HG03558 (cell line): Measurements from ENCODE around the gene KIAA1755.

ENCODE experiments used
- ATAC-seq: cut with Tn5 transposase; IDR thresholded peaks from one replicate; pipeline ENCODE4 v1.9.1; 2021; ENCODE audit warnings: moderate number of reproducible peaks; ENCODE audit not compliant: unreplicated experiment; ENCODE audit errors: extremely low read depth

KIAA1755 gene

GRCh38 chr20:38246357-38247165 lies 14.0 kb downstream of the KIAA1755 start:
- no peak for ATAC-seq

GRCh38 chr20:38245753-38246152 lies 14.8 kb downstream of the KIAA1755 start:
- no peak for ATAC-seq

- no peak for ATAC-seq
Observed at GRCh38 chr20:38243709-38244020, 16.9 kb downstream of the KIAA1755 start.

GRCh38 chr20:38242848-38243708 lies 17.5 kb downstream of the KIAA1755 start:
- ATAC-seq: no peak

DNA sequence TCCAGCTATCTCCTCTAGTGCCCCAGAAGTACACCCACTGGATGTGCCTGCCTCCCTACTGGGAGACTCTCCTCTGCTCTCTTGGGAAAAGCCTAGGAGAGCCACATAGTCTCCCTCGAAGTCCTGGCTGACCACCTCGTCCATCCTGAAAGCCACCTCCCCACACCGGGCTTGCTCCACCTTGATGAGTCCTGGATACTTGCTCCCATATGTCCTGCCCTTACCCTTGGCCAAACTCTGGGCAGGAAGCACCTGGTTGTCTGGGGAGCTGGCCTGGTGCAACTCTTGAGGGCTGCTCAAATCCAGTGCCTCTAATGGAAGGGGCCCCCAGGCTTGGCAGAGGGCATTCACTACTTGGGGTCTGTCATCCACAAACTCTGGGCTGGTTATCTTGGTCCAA lies 19.3 kb downstream of the KIAA1755 start:
- ATAC-seq: no peak

DNA sequence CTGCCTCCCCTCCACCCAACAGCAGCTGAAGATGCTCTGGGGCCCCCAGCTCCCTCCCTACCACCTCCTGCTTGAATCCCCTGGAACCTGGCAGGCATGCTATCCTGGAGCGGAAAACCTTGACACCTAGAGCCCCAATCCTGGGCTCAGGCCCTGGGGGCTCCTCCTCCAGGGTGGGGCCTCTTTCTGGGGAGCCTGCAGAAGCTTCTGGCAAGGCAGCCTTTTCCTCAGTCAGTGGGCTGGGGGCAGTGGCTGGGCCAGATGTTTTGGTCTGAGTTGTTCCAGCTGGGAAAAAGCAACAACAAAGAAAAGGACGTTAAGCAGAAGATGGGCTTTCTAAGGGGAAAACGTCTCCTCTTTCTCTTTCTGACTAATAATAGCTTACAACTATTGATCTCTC lies 21.1 kb downstream of the KIAA1755 start:
- no peak for ATAC-seq

GRCh38 chr20:38238829-38239228 lies 21.7 kb downstream of the KIAA1755 start:
- ATAC-seq: no peak

DNA sequence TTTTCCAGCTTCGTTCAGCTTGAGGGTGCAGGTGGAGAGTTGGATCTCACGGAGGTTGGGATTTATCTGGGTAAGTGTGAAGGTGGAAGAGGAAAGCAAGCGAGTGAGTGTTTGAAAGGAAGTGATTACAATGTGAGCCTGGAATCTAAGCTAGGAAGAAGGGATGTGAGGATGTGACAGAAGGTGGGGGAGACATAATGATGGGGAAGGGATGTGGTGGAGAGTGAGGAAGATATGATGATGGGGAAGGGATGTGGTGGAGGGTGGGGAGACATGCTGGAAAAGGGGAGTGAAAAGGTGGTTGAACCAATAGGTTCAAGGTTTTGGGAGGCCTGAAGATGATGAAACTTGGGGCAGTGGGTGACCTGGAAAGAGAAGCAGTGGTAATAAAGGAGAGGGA lies 23.2 kb downstream of the KIAA1755 start:
- ATAC-seq: no peak

GRCh38 chr20:38231531-38232121 lies 28.9 kb downstream of the KIAA1755 start:
- ATAC-seq: no peak

DNA sequence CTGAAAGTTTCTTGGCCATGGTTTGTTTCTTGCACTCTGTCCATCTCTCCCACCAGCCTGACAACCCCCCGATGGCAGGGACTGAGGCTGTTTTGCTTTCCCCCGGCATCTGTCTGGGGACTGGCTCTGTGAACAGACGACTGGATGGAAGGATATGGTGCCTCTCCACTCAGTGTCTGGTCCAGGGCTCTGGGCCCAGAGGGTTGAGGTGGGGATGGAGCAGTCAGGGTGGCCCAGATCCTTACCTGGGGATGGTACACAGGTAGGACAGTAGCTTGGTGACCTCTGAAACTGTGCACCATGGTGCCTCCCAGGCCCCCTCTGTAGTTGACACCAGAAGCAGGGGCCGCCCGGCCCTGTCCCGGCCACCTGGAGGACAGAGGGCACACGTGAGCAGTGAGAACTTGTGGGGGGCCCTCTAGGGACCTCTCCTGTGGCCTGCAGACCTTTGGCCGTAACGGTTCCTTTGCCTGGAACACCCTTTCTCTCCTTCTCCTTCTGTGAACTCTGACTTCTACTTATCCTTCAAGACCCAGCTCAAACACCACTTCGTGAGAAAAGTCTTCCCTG lies 29.5 kb downstream of the KIAA1755 start:
- no peak for ATAC-seq

DNA sequence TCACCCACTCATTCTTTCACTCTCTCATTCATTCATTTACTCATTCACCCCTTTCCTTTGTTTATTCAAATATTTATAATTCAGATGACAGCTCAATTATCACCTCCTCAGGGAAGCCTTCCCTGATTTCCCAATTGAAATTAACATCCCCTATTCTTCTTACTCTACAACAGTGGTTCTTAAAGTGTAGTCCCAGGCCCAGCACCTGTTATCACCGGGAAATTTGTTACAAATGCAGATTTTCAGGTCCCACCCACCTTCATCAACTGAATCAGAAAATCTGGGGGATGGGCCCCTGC lies 30.3 kb downstream of the KIAA1755 start:
- no peak for ATAC-seq

DNA sequence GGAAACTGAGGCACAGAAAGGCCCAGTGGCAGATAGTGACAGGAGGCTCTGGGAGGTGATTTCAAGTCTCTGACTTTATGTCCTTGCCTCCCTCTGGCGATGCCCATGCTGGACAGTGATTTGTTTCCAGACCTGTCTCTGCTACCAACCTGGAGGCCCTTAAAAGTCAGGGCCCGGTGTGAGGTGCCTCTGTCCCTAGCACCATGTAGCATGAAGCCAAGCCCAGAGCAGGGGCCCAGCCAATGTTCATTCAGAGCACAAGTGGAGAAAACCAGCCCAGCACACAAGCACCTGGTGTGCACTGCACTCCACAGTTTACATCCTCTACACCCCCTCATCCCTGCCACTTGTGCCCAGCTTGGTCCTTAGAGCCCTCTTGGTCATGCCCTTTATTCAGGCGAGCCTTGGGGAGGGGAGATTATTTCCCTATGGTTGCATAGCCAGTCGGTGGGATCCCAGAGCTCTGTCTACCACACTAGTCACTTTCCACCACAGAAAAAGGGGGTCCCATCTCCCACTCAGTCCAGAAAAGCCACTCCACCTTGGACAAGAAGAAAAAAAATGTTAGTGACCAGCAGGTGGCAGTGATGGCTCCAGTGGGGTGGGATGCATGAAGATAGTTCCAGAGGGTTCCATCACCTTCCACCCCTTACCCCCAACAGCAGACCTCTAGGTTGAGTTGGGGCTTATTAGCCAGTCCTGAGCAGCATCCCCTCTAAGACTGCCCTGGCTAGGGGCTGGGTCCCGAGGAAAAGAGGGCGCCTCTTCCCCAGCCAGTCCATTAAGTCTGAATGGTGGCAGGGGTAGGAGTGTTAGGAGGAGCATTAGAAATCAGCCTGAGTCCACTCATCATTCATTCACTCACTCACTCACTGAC lies 30.9 kb downstream of the KIAA1755 start:
- ATAC-seq: no peak

DNA sequence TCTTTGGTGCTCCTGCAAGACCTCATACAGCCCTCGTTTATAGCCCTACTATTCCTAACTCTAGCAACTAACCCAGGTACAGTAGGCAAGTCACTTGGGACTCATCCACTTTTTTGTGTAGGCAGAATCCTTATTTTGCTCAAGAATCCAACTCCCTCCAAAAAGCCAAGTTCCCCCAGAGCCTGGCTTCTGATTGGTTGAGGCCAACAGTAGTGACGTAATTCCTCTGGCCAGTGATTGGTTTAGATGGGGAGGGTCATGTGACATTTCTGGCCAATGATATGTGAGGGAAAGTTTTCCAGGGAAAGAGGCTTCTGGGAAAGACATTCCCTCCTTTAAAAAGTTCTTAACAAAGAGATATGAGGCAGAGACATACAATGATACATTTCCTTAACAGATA lies 32.1 kb downstream of the KIAA1755 start:
- ATAC-seq: no peak

DNA sequence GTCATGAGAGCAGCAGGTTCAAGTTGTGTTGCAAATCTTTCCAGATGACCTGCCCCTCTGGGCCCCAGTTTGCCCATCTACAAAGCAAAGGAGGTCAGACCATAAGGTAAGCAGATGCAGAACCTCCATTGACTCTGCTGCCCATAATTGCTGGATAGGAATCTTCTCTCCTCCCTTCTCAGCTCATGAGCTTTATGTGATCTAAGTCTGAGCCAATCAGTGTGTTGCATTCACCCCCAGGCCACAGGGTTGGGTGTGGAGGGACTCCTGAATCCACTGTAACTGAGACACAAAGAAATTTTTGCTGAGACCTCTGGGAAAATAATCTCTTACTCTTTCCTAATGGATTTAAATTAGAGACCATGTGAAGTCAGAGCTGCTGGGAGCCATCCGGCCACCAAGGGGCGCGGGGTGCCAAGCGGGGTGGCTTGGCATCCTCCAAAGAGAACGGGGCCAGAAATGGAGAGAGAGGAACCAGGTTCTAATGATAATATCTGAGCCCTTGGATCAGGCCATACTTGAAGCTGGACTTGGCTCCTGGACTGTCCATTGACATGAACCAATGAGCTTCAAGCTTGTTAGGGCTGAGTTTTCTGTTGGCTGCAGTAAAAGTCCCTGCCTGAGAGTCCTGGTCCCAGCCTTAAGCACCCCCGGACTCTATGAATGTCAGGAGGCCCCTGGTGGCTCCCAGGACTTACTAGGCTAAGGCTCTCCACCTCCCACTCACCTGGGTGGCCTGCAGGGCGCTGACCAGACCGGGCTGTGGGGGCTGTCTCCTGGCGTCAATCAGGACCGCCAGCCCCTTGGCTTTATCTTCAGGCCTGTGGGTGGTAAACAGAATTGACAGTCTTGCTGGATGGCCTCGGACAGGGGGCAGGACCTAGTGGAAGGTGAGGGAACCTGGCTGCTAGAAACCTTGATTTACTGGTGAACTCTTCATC lies 32.8 kb downstream of the KIAA1755 start:
- no peak for ATAC-seq

- no peak for ATAC-seq
Observed at GRCh38 chr20:38226553-38226952, 34.0 kb downstream of the KIAA1755 start.

DNA sequence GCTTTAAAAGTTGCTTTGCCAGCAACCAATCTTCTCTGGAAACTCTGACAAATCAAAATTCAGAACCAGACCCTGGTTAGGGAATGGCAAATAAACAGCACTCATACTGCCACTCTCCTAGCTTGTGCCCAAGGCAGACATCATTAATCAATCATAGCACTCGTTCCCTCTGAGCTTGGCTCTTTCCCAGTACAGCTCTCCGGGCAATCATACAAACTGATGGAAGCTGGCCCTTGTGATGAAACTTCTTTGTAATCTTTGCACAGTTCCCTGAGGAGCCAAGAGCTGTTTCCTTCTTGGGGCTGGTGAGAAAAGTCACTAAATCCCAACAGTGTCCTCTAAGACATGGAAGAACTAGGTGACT lies 34.7 kb downstream of the KIAA1755 start:
- ATAC-seq: no peak

DNA sequence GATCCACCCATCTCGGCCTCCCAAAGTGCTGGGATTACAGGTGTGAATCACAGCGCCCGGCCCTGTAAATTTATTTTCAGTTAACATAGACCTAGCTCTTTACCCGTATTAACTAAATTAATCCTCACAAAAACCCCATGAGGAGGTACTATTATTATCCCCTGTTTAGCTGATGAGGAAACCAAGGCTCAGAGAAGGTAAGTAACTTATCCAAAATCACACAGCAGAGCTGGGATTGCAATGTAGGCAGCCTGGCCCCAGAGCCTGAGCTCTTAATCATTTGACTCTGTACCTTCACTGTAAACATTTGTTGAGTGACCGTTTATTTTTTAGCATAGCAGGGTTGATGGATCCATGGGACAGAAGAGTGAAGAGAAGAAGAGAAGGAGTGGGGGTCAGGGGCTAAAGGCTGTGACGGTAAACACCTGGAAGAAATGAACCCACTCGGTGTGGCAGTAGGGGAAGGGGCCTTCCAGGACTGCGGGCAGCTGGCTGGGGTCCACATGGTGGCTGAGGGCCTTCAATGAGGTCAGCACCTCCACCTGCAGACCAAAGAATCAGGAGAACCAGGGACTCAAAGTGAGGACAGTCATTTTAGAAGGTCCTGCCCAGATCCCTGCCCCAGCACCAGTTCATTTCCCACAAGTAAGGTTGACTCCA lies 35.2 kb downstream of the KIAA1755 start:
- ATAC-seq: no peak

- ATAC-seq: no peak
Observed at GRCh38 chr20:38224531-38224930, 36.0 kb downstream of the KIAA1755 start.

DNA sequence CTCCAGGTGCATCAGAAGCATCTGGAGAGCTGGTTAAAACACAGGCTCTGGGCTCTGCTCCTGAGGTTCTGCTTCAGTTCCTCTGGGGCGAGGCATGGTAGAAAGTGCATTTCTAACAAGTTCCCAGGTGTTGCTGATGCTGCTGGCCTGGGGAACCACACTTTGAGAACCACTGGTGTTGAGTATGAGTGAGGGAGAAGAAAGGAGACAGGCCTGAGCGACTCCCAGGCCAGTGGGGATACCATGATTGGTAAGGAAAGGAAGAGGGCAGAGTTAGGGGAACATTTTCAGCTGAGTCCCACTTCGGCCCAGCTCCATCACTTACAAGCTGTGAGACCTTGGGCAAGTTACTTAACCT lies 36.8 kb downstream of the KIAA1755 start:
- no peak for ATAC-seq
